GM19035 (cell line): Measurements from ENCODE around the gene FRRS1.

Source experiments
- ATAC-seq: cut with Tn5 transposase; IDR thresholded peaks from one replicate; pipeline ENCODE4 v1.9.1; 2021; ENCODE audit not compliant: unreplicated experiment

FRRS1 gene

DNA sequence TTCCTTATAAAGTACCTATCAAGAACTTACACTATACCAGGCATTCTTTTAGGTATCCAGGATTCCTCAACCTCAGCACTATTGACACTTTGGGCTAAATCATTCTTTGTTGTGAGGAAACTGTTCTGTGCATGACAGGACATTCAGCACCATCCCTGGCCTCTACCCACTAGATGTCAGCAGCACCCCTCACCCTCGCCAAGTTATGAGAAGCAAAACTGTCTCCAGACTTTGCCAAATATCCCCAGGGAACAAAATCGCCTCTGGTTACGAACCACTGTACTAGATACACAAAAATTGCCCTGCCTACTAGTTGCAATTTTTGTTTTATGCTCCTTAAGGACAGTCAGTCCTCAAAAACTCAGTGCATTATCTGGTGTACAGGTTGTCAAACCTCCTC lies 84.9 kb downstream of the FRRS1 start:
- no peak for ATAC-seq

GRCh38 chr1:99680270-99680669 lies 86.2 kb downstream of the FRRS1 start:
- no peak for ATAC-seq

DNA sequence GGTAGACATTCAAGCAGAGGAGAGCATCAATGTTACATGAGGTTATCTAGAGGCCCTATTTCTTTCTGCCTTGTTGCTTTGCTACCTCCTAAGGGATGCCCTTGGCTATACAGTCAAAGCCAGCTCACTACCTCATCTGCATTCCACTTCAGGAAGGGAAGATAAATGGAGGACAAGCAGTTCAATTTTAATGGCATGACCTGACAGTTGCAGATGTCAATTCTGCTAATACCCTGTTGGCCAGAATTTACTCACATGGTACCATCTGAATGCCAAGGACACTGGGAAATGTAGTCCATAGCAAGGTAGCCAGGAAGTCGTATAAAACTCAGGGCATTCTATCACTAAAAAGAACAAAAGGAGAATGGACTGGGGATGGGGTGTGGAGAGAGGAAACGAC lies 89.0 kb downstream of the FRRS1 start:
- no peak for ATAC-seq

- ATAC-seq: no peak
Measured at GRCh38 chr1:99676876-99677275, 89.6 kb downstream of the FRRS1 start.

DNA sequence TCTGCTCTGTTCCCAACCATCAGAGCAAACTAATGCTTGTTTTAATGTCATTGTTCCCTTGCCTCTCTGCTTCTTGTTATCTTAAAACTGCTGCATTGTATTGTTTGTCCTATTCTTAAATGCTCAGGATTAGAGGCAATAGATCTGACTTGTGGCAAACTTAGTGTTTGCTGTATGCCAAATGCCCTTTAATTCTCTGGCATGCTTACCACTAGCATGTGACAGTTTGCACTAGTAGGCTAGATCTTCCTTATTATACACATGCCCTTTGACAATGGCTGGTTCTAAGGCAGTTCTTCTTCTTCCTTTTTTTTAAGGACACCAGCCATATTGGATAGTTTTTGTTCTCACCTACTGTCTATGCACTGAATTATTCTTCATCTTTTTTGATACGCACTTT lies 90.4 kb downstream of the FRRS1 start:
- ATAC-seq: no peak

DNA sequence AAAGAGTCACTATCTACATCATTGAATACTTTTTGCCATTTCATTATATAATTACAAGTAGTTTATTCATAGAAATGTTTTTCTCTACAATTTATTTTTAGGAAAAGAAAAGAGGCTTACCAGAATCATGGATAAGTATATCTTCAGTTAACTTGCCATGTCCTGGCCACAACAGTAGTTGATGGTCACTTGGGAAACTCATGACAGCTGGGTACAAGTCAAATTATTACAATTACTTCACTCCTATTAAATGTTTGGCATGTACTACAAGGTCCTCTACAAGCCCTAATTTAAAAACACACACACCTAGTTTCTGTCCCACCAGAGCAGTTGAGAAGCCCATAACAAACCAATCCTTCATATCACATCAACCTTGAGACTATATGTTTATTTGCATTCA lies 91.1 kb downstream of the FRRS1 start:
- no peak for ATAC-seq

DNA sequence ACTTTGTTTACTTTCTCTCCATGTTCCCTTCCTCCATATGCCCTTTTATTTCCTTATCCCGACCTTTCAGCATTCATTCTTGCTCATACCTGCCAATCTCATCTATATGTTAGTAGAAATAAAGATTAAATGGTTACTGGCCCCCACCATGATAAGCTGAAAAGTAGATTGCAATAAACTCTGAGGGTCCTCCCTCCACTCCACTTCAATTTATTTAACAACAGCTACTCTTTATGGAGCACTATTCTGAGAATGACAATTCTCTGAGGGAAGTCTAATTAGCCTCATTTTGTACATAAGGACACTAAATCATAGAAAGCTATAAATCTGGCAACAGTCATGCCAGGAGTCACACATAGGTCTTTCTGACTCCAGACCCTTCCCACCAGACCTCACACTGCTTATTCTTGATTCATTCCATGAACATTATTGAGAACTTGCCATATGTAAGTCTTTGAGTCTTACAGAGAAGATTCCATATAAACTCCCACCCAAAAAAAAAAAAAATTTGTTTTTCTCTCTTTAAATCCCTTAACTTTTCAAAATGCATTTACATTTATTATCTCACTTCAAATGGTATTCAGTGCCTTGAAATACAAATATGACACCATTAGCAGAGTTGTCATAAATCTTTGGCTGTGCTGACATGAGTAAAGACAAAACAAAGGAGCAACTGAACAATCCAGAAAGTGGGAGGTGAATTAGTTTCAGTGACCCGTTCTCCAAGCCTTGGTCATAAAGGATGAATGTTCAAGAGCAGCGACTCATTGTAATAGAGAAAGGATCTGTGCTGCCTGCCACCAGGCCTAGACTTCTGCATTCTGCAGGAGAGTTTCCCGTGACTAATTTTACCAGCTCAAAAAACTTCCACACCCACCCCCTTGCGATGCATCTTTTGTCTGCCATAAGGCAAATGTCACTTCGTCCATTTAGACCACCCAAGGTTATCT lies 92.0 kb downstream of the FRRS1 start:
- ATAC-seq: no peak

DNA sequence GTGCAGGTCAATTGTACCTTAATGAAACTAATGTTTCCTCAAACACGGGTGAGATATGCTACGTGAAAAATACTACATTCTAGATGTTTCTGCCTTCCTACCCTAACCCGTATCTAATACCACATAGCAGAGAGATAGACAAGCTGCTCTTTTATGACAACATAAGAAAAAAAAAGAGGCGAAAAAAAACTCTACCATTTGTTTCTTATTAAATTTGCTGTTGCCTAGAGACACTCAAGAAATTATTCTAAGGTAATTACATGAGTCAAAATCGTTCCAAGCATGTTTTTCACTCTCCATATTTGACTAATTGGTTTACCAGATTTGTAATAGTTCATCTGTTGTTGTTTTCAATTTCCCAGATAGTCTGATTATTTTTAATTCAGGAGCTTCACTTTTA lies 93.1 kb downstream of the FRRS1 start:
- no peak for ATAC-seq

DNA sequence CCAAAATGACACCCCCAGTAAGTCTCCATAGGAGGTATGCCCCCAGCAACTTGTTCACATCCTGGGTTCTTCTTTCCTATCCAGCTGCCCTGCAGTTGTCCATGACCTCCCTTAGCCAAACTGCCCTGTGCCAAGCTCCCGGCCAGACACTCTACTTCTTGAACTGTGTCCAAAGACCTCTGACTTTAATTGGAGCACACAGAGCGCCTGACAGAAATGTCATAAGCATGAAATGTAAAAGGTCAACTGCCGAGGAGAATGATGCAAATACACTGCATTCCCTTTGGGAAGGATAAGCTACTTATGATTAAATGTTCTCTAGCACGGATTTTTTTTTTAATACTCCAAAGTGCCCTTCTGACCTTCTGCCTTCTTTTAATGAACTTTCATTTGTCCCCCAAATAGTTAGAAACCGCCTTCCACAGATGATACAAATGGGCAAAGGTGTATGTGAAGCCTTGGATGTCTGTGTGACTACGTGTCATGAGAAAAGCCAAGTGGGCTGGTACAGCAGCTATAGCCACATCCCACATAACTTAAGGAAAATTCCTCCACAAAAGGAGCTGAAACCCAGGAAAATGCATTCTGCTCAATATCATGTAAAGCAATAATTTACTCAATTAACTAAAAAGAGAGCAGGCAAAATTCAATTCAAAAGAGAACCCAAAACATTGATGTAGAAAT lies 93.8 kb downstream of the FRRS1 start:
- ATAC-seq: no peak

GRCh38 chr1:99672038-99672437 lies 94.4 kb downstream of the FRRS1 start:
- ATAC-seq: no peak

DNA sequence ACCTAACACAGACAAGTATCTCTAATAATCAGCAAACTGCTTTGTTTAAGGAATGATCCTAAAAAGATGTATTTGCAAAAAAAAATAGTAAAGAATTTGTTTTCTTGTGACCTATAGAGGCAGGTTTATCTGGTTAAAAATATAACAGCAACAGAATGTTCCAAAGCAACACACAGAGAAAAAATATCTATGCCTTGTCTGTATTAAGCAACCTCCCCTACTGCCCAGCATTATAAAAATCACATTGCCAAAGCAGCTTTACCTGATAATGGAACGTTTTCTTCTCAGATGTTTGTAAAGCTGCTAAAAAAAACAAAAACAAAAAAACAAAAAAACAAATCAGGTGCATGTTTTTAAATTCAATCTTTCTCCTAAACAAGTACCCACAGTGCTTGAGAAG lies 95.9 kb downstream of the FRRS1 start:
- no peak for ATAC-seq

DNA sequence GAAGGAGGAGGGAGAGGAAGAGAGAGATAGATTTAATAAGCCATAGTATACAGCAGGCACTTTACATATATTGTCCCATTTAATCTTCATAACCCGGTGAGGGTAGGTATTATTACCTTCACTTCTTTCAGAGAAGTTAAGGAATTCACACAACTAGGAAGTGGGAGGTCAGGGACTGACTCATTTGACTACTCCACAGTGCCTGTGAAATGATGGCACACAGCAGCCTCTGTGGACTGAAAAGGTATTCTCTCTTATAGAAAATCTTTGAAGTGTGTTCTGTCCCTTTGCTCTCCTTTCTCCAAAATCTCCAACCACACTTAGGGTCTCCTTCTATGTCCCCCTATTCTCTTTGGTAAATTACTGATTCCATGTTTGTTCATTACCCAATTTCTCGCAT lies 96.6 kb downstream of the FRRS1 start:
- ATAC-seq: no peak

GRCh38 chr1:99669376-99669775 lies 97.1 kb downstream of the FRRS1 start:
- ATAC-seq: no peak

- no peak for ATAC-seq
Measured at GRCh38 chr1:99665212-99665611, 101.2 kb downstream of the FRRS1 start.

DNA sequence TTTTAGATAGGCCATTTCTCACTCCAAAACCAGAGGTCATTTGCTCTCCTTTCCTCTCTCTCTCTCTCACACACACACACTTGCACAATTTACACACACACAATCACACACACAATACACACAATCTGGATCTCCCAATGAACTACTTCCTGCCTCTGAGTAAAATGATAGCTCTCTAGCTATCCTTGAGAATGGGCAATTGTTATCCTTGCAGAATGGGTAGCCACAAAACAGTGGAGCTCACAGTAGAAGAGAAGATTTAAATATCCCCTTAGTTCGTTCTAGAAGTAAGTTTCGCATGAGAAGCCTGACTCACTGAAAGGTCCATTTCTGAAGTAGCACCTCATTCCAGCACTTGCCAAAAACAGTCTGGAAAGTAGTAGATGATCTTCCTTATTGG lies 102.9 kb downstream of the FRRS1 start:
- no peak for ATAC-seq

DNA sequence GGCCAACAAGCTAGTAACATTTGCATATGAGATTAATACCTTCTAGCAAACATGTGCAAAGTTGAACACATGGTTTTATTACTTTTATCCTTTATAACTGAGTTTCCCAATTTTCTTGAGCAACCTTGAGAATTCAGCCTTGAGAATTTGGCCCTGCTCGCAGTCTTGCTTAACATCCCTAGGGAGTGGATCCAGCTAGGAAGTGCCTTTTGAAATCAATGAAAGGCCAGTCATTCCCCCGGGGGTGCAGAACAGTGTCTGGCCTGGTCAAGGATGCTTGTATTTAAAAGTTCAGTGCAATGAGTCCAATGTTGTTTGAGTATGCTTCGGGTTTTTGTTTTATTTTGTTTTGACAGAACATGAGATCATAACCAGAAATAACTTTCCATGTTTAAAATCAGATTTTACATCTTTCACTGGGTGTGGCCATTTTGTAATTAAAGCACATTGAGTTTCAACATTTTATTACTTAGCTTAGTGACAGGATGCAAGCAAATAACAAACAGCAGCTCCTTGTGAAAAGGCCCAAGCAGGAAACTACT lies 103.8 kb downstream of the FRRS1 start:
- no peak for ATAC-seq

- no peak for ATAC-seq
Measured at GRCh38 chr1:99661780-99662179, 104.7 kb downstream of the FRRS1 start.

DNA sequence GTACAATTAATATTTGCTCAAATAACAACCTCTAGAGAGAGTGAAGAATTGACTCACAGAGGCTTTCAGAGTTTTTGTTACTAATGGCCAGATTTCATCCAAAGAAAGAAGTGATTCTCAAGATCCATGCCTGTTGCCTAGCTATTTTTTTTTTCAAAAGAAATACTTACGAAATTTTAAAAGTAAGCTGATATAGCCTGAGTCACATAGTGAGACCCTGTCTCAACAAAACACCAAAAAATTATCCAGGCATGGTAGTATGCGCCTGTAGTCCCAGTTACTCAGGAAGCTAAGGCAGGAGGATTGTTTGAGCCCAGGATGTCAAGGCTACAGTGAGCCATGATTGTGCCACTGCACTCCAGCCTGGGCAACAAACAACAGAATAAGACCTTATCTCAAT lies 105.9 kb downstream of the FRRS1 start:
- no peak for ATAC-seq

DNA sequence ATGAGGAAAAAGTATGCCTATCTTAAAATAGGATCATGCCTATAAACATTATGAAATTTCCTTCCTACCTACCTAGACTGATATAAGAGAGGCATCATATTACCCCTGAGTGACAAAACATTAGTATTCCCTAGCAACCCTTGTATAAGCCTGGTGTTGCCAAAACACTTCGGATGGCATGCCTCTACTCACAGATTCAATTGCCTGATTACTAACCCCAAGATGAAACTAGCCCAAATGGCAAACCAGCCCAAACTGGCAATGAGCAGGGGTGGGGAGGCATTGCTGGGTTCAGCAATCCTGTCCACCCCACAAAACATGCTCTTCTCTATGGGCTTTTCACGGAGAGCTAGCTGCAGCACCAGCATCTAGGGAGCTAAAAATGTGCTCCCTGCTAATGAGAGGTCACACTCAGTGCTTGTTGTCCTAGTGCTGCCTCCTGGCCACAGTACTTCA lies 106.7 kb downstream of the FRRS1 start:
- no peak for ATAC-seq
